Measurements from ENCODE around the gene PRKCQ.
A peak's percentile ranks its signal among the peaks of the same experiment; 100 is the strongest.

PRKCQ gene

GRCh38 chr10:6543431-6544005 is 36.6 kb downstream of the PRKCQ start:
- peaks cover 14% of the 10 kb centered on the region for H3K4me1 Mint-ChIP-seq (ENCODE audit: low read depth)
- intact Hi-C loops (cut with micrococcal nuclease) = no loop called here

GRCh38 chr10:6542999-6543430 is 37.1 kb downstream of the PRKCQ start:
- H3K4me3 Mint-ChIP-seq = peak overlapping the region; percentile 62
- H3K4me1 Mint-ChIP-seq (ENCODE audit: low read depth) = peaks cover 17% of the 10 kb centered on the region
- H3K9me3 Mint-ChIP-seq = no peaks in the 10 kb centered on the region
- H3K27me3 Mint-ChIP-seq = peaks cover 11% of the 10 kb centered on the region
- intact Hi-C loops (cut with micrococcal nuclease) = no loop called here
- H3K27ac Mint-ChIP-seq = peak overlapping the region; percentile 44
- H3K36me3 Mint-ChIP-seq (ENCODE audit: low read depth) = no peaks in the 10 kb centered on the region

More at GRCh38 chr10:6543431-6544005, 36.6 kb downstream of the PRKCQ start:
- Mint-ChIP-seq H3K9me3 (no peaks in the 10 kb centered on the region), H3K4me3 (peak overlapping the region; percentile 62), H3K36me3 (ENCODE audit: low read depth) (no peaks in the 10 kb centered on the region), H3K27ac (peak overlapping the region; percentile 44), H3K27me3 (peaks cover 11% of the 10 kb centered on the region)

GRCh38 chr10:6539833-6540232 is 40.2 kb downstream of the PRKCQ start:
- intact Hi-C loops (cut with micrococcal nuclease) = no loop called here
- Mint-ChIP-seq H3K27ac (no peak overlapping the region), H3K4me1 (ENCODE audit: low read depth) (peaks cover 42% of the 10 kb centered on the region), H3K36me3 (ENCODE audit: low read depth) (no peaks in the 10 kb centered on the region), H3K4me3 (no peak overlapping the region), H3K27me3 (peaks cover 7% of the 10 kb centered on the region), H3K9me3 (no peaks in the 10 kb centered on the region)

- H3K4me1 Mint-ChIP-seq (ENCODE audit: low read depth) = peaks cover 30% of the 10 kb centered on the region
Observed at GRCh38 chr10:6537770-6538169, 42.3 kb downstream of the PRKCQ start.

GRCh38 chr10:6536102-6536501 is 44.0 kb downstream of the PRKCQ start:
- H3K36me3 Mint-ChIP-seq (ENCODE audit: low read depth) = no peaks in the 10 kb centered on the region
- H3K27ac Mint-ChIP-seq = peak overlapping the region; percentile 64
- H3K9me3 Mint-ChIP-seq = no peaks in the 10 kb centered on the region
- intact Hi-C loops (cut with micrococcal nuclease) = no loop called here
- no peaks in the 10 kb centered on the region for H3K27me3 Mint-ChIP-seq
- no peak overlapping the region for H3K4me3 Mint-ChIP-seq
- H3K4me1 Mint-ChIP-seq (ENCODE audit: low read depth) = peaks cover 28% of the 10 kb centered on the region

More at GRCh38 chr10:6537770-6538169, 42.3 kb downstream of the PRKCQ start:
- Mint-ChIP-seq H3K36me3 (ENCODE audit: low read depth) (no peaks in the 10 kb centered on the region), H3K4me3 (no peak overlapping the region), H3K27me3 (no peaks in the 10 kb centered on the region), H3K27ac (no peak overlapping the region), H3K9me3 (no peaks in the 10 kb centered on the region)
- intact Hi-C loops (cut with micrococcal nuclease) = no loop called here

GRCh38 chr10:6535156-6535764 is 44.8 kb downstream of the PRKCQ start:
- no peaks in the 10 kb centered on the region for H3K36me3 Mint-ChIP-seq (ENCODE audit: low read depth)
- peak overlapping the region; percentile 64 for H3K27ac Mint-ChIP-seq
- intact Hi-C loops (cut with micrococcal nuclease) = no loop called here
- no peaks in the 10 kb centered on the region for H3K27me3 Mint-ChIP-seq
- H3K4me3 Mint-ChIP-seq = no peak overlapping the region
- H3K4me1 Mint-ChIP-seq (ENCODE audit: low read depth) = peaks cover 28% of the 10 kb centered on the region
- no peaks in the 10 kb centered on the region for H3K9me3 Mint-ChIP-seq

- H3K4me1 Mint-ChIP-seq (ENCODE audit: low read depth) = peaks cover 18% of the 10 kb centered on the region
- no peaks in the 10 kb centered on the region for H3K27me3 Mint-ChIP-seq
- H3K27ac Mint-ChIP-seq = no peak overlapping the region
- no peaks in the 10 kb centered on the region for H3K9me3 Mint-ChIP-seq
- H3K4me3 Mint-ChIP-seq = no peak overlapping the region
- no peaks in the 10 kb centered on the region for H3K36me3 Mint-ChIP-seq (ENCODE audit: low read depth)
- intact Hi-C loops (cut with micrococcal nuclease) = no loop called here
Observed at GRCh38 chr10:6532321-6532720, 47.8 kb downstream of the PRKCQ start.

GRCh38 chr10:6530966-6531365 is 49.1 kb downstream of the PRKCQ start:
- Mint-ChIP-seq H3K9me3 (no peaks in the 10 kb centered on the region), H3K4me3 (no peak overlapping the region), H3K27ac (no peak overlapping the region), H3K36me3 (ENCODE audit: low read depth) (no peaks in the 10 kb centered on the region), H3K4me1 (ENCODE audit: low read depth) (peaks cover 9% of the 10 kb centered on the region), H3K27me3 (no peaks in the 10 kb centered on the region)
- intact Hi-C loops (cut with micrococcal nuclease) = no loop called here

- no peaks in the 10 kb centered on the region for H3K36me3 Mint-ChIP-seq (ENCODE audit: low read depth)
- no peaks in the 10 kb centered on the region for H3K27me3 Mint-ChIP-seq
- H3K27ac Mint-ChIP-seq = peak overlapping the region; percentile 11
- no peak overlapping the region for H3K4me3 Mint-ChIP-seq
- H3K4me1 Mint-ChIP-seq (ENCODE audit: low read depth) = peaks cover 8% of the 10 kb centered on the region
- no peaks in the 10 kb centered on the region for H3K9me3 Mint-ChIP-seq
- intact Hi-C loops (cut with micrococcal nuclease) = no loop called here
Observed at GRCh38 chr10:6530211-6530840, 49.8 kb downstream of the PRKCQ start.

GRCh38 chr10:6528198-6528950 is 51.7 kb downstream of the PRKCQ start:
- intact Hi-C loops (cut with micrococcal nuclease) = no loop called here
- Mint-ChIP-seq H3K4me3 (no peak overlapping the region), H3K27me3 (no peaks in the 10 kb centered on the region), H3K27ac (no peak overlapping the region), H3K9me3 (no peaks in the 10 kb centered on the region), H3K36me3 (ENCODE audit: low read depth) (no peaks in the 10 kb centered on the region), H3K4me1 (ENCODE audit: low read depth) (peaks cover 8% of the 10 kb centered on the region)

- H3K4me3 Mint-ChIP-seq = no peak overlapping the region
- no peaks in the 10 kb centered on the region for H3K9me3 Mint-ChIP-seq
- intact Hi-C loops (cut with micrococcal nuclease) = no loop called here
- H3K36me3 Mint-ChIP-seq (ENCODE audit: low read depth) = no peaks in the 10 kb centered on the region
- no peak overlapping the region for H3K27ac Mint-ChIP-seq
- H3K27me3 Mint-ChIP-seq = no peaks in the 10 kb centered on the region
- peaks cover 11% of the 10 kb centered on the region for H3K4me1 Mint-ChIP-seq (ENCODE audit: low read depth)
Observed at GRCh38 chr10:6525599-6526165, 54.4 kb downstream of the PRKCQ start.

GRCh38 chr10:6522230-6522629 is 57.8 kb downstream of the PRKCQ start:
- peaks cover 6% of the 10 kb centered on the region for H3K27me3 Mint-ChIP-seq
- H3K27ac Mint-ChIP-seq = no peak overlapping the region
- no peaks in the 10 kb centered on the region for H3K9me3 Mint-ChIP-seq
- no peak overlapping the region for H3K4me3 Mint-ChIP-seq
- H3K36me3 Mint-ChIP-seq (ENCODE audit: low read depth) = no peaks in the 10 kb centered on the region
- intact Hi-C loops (cut with micrococcal nuclease) = no loop called here
- peaks cover 28% of the 10 kb centered on the region for H3K4me1 Mint-ChIP-seq (ENCODE audit: low read depth)

- Mint-ChIP-seq H3K36me3 (ENCODE audit: low read depth) (no peaks in the 10 kb centered on the region), H3K27ac (peak overlapping the region; percentile 8), H3K9me3 (no peaks in the 10 kb centered on the region), H3K27me3 (peaks cover 6% of the 10 kb centered on the region), H3K4me3 (no peak overlapping the region), H3K4me1 (ENCODE audit: low read depth) (peaks cover 33% of the 10 kb centered on the region)
- intact Hi-C loops (cut with micrococcal nuclease) = no loop called here
Observed at GRCh38 chr10:6520138-6520537, 59.9 kb downstream of the PRKCQ start.

All from dendritic cell treated with granulocyte-macrophage colony-stimulating factor and Interleukin-4, amounts not matched to agents 40 ng/mL and 50 ng/mL, for 4 days (primary cell).